ENCODE data around the gene ZEB2.

Gene ZEB2

DNA sequence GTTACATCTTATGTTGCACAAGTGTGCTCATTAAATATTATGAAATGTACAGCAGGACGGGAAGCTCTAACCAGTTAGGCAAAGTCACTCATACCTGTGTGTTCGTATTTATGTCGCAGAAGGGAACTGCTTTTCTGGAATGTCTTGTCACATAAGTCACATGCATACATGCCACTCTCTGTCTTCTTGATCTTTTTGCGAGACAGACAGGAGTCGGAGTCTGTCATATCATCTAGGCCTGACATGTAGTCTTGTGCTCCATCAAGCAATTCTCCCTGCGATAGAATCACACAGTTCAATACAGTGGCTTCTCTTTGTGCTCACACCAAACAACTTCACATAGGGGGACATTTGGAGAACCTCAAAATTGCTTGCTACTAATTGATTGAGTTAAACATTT lies 123.6 kb downstream of the ZEB2 start:
- no peak overlapping the region for H3K4me3 ChIP-seq (ENCODE audit: control insufficient read depth, low read depth, low read length)
- TF ChIP-seq, protein P1, sequence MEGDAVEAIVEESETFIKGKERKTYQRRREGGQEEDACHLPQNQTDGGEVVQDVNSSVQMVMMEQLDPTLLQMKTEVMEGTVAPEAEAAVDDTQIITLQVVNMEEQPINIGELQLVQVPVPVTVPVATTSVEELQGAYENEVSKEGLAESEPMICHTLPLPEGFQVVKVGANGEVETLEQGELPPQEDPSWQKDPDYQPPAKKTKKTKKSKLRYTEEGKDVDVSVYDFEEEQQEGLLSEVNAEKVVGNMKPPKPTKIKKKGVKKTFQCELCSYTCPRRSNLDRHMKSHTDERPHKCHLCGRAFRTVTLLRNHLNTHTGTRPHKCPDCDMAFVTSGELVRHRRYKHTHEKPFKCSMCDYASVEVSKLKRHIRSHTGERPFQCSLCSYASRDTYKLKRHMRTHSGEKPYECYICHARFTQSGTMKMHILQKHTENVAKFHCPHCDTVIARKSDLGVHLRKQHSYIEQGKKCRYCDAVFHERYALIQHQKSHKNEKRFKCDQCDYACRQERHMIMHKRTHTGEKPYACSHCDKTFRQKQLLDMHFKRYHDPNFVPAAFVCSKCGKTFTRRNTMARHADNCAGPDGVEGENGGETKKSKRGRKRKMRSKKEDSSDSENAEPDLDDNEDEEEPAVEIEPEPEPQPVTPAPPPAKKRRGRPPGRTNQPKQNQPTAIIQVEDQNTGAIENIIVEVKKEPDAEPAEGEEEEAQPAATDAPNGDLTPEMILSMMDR (conservative IDR thresholded peaks at IDR 0.05; ENCODE audit: control insufficient read depth, insufficient read depth, low read depth, low read length), result no peak
- no peak for DNase-seq (ENCODE audit: low read depth)

DNA sequence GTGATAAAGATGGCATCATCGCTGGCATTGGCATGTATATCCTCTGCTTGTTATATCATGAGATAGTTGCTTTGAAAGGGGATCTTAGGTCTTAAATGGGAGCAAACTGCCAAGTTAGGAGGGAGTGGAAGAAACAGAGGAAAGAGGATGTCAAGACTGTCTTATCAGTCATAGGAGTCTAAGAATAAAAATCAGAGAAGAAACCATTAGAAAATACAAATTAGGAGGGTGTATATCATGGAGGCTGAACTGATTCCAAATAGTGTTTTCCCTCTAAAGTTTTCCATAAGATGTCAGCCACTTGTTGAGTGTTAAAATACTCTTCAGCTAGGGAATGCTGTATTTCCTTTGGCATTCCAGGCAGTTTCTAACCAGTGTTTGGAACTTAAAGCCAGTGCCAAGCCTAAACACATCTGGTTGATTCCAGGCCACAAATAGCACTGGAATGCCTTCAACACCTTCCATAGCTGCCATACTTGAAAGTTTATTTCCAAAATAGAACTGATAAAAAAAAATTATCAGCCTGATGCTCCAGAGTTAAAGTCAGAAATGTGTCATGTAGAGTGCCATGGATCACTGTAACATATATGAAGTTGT lies 129.4 kb downstream of the ZEB2 start:
- TF ChIP-seq, protein P1 (conservative IDR thresholded peaks at IDR 0.05; ENCODE audit: control insufficient read depth, insufficient read depth, low read depth, low read length), result no peak
- no peak overlapping the region for H3K4me3 ChIP-seq (ENCODE audit: control insufficient read depth, low read depth, low read length)
- no peak for DNase-seq (ENCODE audit: low read depth)

GRCh38 chr2:144389930-144390311 lies 130.0 kb downstream of the ZEB2 start:
- H3K4me3 ChIP-seq (ENCODE audit: control insufficient read depth, low read depth, low read length), result no peak overlapping the region

GRCh38 chr2:144389151-144389929 lies 130.6 kb downstream of the ZEB2 start:
- no peak for DNase-seq (ENCODE audit: low read depth)
- no peak overlapping the region for H3K4me3 ChIP-seq (ENCODE audit: control insufficient read depth, low read depth, low read length)
- TF ChIP-seq, protein P1 (conservative IDR thresholded peaks at IDR 0.05; ENCODE audit: control insufficient read depth, insufficient read depth, low read depth, low read length), result no peak

More at GRCh38 chr2:144389930-144390311, 130.0 kb downstream of the ZEB2 start:
- no peak for DNase-seq (ENCODE audit: low read depth)
- TF ChIP-seq, protein P1 (conservative IDR thresholded peaks at IDR 0.05; ENCODE audit: control insufficient read depth, insufficient read depth, low read depth, low read length), result no peak

- H3K4me3 ChIP-seq (ENCODE audit: control insufficient read depth, low read depth, low read length), result no peak overlapping the region
- TF ChIP-seq, protein P1 (conservative IDR thresholded peaks at IDR 0.05; ENCODE audit: control insufficient read depth, insufficient read depth, low read depth, low read length), result no peak
- no peak for DNase-seq (ENCODE audit: low read depth)
These were observed 134.5 kb downstream of the ZEB2 start for GRCh38 chr2:144385381-144385780.

DNA sequence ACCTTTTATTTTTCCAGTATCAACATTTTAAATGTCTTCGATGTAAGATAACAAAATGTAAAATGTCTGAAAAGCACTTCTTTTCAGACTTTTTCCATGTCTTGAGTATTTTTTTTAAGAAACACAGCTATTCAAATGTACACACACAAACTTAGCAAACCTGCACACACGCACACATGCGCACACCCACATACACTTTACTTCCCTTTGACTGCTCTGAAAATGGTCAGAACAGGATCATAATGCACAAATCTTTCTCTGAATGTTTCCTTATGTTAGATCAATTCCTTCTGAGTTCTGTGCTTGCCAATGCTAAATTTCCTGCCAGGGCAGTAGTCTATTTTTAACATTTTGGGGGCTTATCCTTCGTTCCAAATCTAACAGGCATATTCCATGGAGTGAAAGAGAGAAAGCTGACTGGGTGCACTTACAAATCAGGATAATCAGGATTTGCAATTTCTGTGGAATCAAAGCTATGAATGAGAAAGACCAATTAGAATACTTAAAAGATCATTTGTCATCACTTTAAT lies 136.3 kb downstream of the ZEB2 start:
- no peak for DNase-seq (ENCODE audit: low read depth)
- no peak overlapping the region for H3K4me3 ChIP-seq (ENCODE audit: control insufficient read depth, low read depth, low read length)
- TF ChIP-seq, protein P1 (conservative IDR thresholded peaks at IDR 0.05; ENCODE audit: control insufficient read depth, insufficient read depth, low read depth, low read length), result no peak

Measured in fibroblast of mammary gland (primary cell).